Activated CD8-positive, alpha-beta memory T cell treated with anti-CD3 and anti-CD28 coated beads, Interleukin-2, amount 50 U/mL, for 4 hours (primary cell): Measurements from ENCODE around the gene AOPEP.
A peak's percentile ranks its signal among the peaks of the same experiment; 100 is the strongest.

Source experiments
- DNase-seq: peaks from one replicate; pipeline ENCODE4 v3.0.0-alpha.2; 2020

Gene AOPEP

GRCh38 chr9:95107001-95107749, 380.7 kb downstream of the AOPEP start:
- no peak for DNase-seq

- no peak for DNase-seq
Measured at GRCh38 chr9:95107976-95108375, 381.5 kb downstream of the AOPEP start.

- DNase-seq, result no peak
Measured at GRCh38 chr9:95108777-95109176, 382.3 kb downstream of the AOPEP start.

- no peak for DNase-seq
Measured at GRCh38 chr9:95109456-95109855, 383.0 kb downstream of the AOPEP start.

GRCh38 chr9:95110921-95111525, 384.5 kb downstream of the AOPEP start:
- no peak for DNase-seq

- no peak for DNase-seq
Measured at GRCh38 chr9:95111716-95112115, 385.2 kb downstream of the AOPEP start.

- no peak for DNase-seq
Measured at GRCh38 chr9:95112436-95113280, 386.2 kb downstream of the AOPEP start.

- no peak for DNase-seq
Measured at GRCh38 chr9:95115104-95115503, 388.6 kb downstream of the AOPEP start.

- DNase-seq, result no peak
Measured at GRCh38 chr9:95116002-95116807, 389.7 kb downstream of the AOPEP start.

- no peak for DNase-seq
Measured at GRCh38 chr9:95116808-95117204, 390.3 kb downstream of the AOPEP start.

GRCh38 chr9:95118596-95118995, 392.1 kb downstream of the AOPEP start:
- DNase-seq, result no peak

GRCh38 chr9:95120781-95121370, 394.4 kb downstream of the AOPEP start:
- DNase-seq, result no peak

GRCh38 chr9:95124582-95125367, 398.3 kb downstream of the AOPEP start:
- DNase-seq, result no peak

GRCh38 chr9:95125652-95126051, 399.2 kb downstream of the AOPEP start:
- DNase-seq, result no peak

GRCh38 chr9:95126739-95127138, 400.2 kb downstream of the AOPEP start:
- no peak for DNase-seq

GRCh38 chr9:95127249-95128176, 401.0 kb downstream of the AOPEP start:
- peak; percentile 72 for DNase-seq

GRCh38 chr9:95128177-95128524, 401.7 kb downstream of the AOPEP start:
- DNase-seq, result no peak

GRCh38 chr9:95129476-95130291, 403.2 kb downstream of the AOPEP start:
- DNase-seq, result no peak

GRCh38 chr9:95130484-95130883, 404.0 kb downstream of the AOPEP start:
- DNase-seq, result no peak
